Activated CD4-positive, alpha-beta memory T cell treated with anti-CD3 and anti-CD28 coated beads, Interleukin-2, amount 10 ng/mL, durations not matched to agents 7 days and 5 days (primary cell): Measurements from ENCODE around the gene ELOVL3. TPM values are rescaled to one million over a fixed set of nuclear protein-coding genes. Genes with fewer than 3 reads are reported as not detected.

Source experiments
- CTCF ChIA-PET: fragments of 350-600 bp; sonication (Branson Sonifier 250); formaldehyde crosslinking; loops from one replicate; lab custom pipeline; 2021; ENCODE audit warnings: antibody characterized with exemption, inconsistent platforms; lab: Charles Lee
- POLR2A ChIA-PET: fragments of 350-600 bp; sonication (Branson Sonifier 250); formaldehyde crosslinking; loops from one replicate; lab custom pipeline; 2021; ENCODE audit warnings: antibody characterized with exemption; lab: Charles Lee
- DNase-seq: peaks from one replicate; pipeline ENCODE4 v3.0.0-alpha.2; 2020
- H3K27ac Mint-ChIP-seq: one replicate; pipeline ENCODE4 v1.8.0; 2021; ENCODE audit warnings: mild to moderate bottlenecking, mixed read lengths
- H3K27me3 Mint-ChIP-seq: one replicate; pipeline ENCODE4 v1.8.0; 2021; ENCODE audit warnings: mixed read lengths
- H3K36me3 Mint-ChIP-seq: one replicate; pipeline ENCODE4 v1.8.0; 2021; ENCODE audit warnings: low read depth, mixed read lengths
- H3K4me1 Mint-ChIP-seq: one replicate; pipeline ENCODE4 v1.8.0; 2021; ENCODE audit warnings: mixed read lengths
- H3K4me3 Mint-ChIP-seq: one replicate; pipeline ENCODE4 v1.8.0; 2021; ENCODE audit warnings: mild to moderate bottlenecking, mixed read lengths
- H3K9me3 Mint-ChIP-seq: one replicate; pipeline ENCODE4 v1.8.0; 2021; ENCODE audit warnings: mixed read lengths
- total RNA-seq, 2 experiments: library from RNA; stranded (reverse); gene quantifications; one replicate each; pipeline ENCODE4 v1.2.3, GENCODE V29; 2021

The ELOVL3 gene
- total RNA-seq, 2 experiments from 2014 or later: not detected

DNA sequence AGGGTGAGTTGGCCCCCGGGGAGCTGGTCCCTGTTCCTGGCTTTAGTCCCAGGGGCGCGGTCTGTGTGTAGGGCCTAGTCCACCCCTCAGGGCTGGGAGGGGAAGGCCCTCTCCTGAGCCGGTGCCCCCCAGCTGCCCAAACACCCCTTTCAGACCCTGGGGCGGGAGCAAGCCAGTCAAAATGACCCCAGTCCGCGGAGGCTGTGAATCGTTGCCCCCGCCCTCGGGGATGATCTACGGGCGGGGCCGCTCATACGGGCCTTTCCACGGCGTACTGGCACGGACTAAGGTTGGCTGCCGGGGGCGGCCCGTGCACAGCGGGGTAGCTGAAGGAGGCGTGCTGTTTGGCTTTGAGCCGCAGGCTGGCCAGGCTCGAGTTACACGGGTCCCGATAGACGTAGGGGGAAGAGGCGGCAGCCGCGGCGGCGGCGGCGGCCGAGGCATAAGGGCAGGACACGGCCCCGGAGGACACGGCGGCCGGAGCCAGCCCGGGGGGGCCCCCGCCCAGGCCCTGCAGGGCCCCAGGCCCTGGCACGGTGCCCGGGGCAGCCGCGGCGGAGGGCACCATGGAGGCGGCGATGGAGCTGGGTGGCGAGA is 4.3 kb downstream of the ELOVL3 start:
- POLR2A ChIA-PET: interaction anchor here (0.7 to 4.3 kb wide), 15 partner anchors 15 to 354 kb away, joined by 3 to 39 read pairs (median 4); partner anchors contain the start of genes C10orf95, FBXL15, GBF1 and NFKB2
- peak overlapping the region; percentile 73 for H3K4me3 Mint-ChIP-seq
- no peaks in the 10 kb centered on the region for H3K36me3 Mint-ChIP-seq
- peaks cover 29% of the 10 kb centered on the region for H3K4me1 Mint-ChIP-seq
- no peaks in the 10 kb centered on the region for H3K9me3 Mint-ChIP-seq
- CTCF ChIA-PET: interaction anchor here (0.6 to 12.8 kb wide), 48 partner anchors 10 to 416 kb away, joined by 3 to 593 read pairs (median 8); partner anchors contain the start of genes ACTR1A, CUEDC2, FBXL15 and GBF1
- no peak overlapping the region for H3K27ac Mint-ChIP-seq
- peaks cover 60% of the 10 kb centered on the region for H3K27me3 Mint-ChIP-seq
- DNase-seq: peak; percentile 28

DNA sequence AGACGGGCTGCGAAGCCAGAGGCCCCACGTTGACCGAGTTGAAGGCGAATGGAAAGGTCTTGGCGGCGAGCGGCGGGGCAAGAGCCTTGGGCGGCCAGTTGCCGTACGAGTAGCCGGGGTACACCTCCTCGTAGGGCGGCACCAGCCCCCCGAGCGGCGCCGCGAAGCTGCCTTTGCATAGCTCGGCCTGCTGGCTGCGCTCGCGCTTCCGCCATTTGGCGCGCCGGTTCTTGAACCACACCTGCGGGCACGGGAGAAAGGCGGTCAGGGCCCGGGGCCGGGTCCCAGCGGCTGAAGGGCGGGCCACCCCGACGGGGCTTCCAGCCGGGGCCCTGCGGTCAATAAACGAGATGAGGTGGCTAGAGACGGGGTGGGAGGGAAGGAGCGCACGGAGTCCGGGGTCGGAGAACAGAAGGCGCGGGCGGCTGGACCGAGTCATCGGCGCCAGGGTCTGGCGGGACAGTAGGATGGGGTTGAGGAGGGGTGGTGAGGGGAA is 4.8 kb downstream of the ELOVL3 start:
- Mint-ChIP-seq H3K4me3 (peak overlapping the region; percentile 73), H3K27ac (no peak overlapping the region), H3K9me3 (no peaks in the 10 kb centered on the region), H3K4me1 (peaks cover 24% of the 10 kb centered on the region), H3K36me3 (no peaks in the 10 kb centered on the region), H3K27me3 (peaks cover 63% of the 10 kb centered on the region)
- DNase-seq: peak; percentile 61
- POLR2A ChIA-PET: interaction anchor here (0.7 to 4.3 kb wide), 12 partner anchors 15 to 220 kb away, joined by 3 to 39 read pairs (median 6); partner anchors contain the start of genes C10orf95, FBXL15, GBF1 and NFKB2
- CTCF ChIA-PET: interaction anchor here (0.6 to 12.8 kb wide), 49 partner anchors 9 to 415 kb away, joined by 3 to 593 read pairs (median 7); partner anchors contain the start of genes ACTR1A, C10orf95, CUEDC2 and FBXL15

DNA sequence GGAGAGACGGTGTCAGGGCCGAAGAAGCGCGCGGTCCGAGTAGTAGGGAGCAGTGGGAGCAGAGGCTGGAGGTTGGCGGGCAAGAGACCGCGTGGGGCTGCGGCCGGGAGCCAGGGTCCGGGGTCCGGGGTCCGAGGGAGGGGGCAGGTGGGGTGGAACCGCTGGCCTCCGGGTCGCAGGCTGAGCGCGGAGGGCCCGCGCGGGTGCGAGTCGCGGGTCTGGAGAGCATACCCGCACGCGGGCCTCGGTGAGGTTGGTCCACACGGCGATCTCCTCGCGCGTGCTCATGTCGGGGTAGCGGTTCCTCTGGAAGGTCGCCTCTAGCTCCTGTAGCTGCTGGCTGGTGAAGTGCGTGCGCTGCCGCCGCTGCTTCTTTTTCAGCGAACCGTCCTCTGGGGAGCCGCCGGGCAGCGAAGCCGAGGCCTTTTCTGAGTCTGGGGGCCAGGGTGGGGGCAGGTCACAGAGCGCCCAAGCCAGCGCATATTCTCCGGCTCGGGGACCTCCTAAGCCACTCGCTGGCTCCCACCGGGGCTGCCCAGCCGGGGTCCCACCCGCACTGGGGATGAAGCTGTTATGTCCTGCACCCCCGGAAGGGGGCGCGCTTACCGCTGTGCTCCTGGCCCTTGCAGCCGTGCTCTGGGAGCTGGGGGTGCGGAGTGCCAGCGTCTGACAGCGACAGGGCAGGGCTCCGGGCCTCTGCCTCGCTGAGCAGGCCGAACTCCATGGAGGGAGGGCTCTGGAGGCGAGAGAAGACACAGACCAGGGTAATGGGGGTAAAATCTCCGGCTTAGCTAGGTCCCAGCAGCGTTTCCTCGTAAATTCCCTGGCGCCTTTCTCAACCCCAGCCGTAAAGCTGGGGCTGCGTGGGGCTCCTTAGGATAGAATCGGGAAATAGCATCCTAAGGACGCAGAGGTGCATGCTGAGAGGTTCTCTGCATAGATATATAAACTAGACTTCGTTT is 5.5 kb downstream of the ELOVL3 start:
- H3K27me3 Mint-ChIP-seq: peaks cover 55% of the 10 kb centered on the region
- no peak overlapping the region for H3K27ac Mint-ChIP-seq
- POLR2A ChIA-PET: interaction anchor here (0.6 to 4.3 kb wide), 15 partner anchors 11 to 249 kb away, joined by 3 to 39 read pairs (median 3); partner anchors contain the start of genes FBXL15, GBF1 and NFKB2
- H3K4me3 Mint-ChIP-seq: peak overlapping the region; percentile 73
- H3K4me1 Mint-ChIP-seq: peaks cover 16% of the 10 kb centered on the region
- DNase-seq: peak; percentile 75
- H3K9me3 Mint-ChIP-seq: no peaks in the 10 kb centered on the region
- CTCF ChIA-PET: interaction anchor here (0.6 to 12.8 kb wide), 55 partner anchors 9 to 415 kb away, joined by 3 to 593 read pairs (median 5); partner anchors contain the start of genes C10orf95, FBXL15, GBF1 and NFKB2
- no peaks in the 10 kb centered on the region for H3K36me3 Mint-ChIP-seq

DNA sequence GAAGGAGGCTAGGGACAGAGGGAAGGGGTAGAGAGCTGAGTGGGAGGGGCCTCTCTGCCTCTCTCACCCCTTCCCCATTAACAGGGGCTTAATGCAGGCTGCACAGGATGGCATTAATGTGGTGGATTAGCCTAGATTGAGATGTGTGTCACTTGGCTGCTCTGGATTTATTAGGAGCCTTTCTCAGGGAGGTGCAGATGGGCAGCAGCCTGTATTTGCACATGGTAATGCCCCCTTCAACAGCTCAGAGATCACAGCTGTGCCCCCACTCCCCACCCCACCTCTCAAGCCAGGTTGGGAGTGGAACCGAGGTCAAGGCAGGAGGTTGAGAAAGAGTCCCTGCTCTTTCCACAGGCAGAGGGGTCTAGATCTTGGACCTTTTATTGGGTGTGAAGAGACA is 7.9 kb downstream of the ELOVL3 start:
- POLR2A ChIA-PET: interaction anchor here (4.7 kb wide), 1 partner anchor 11 kb away, joined by 16 read pairs; the partner anchor contains the start of gene GBF1
- no peaks in the 10 kb centered on the region for H3K9me3 Mint-ChIP-seq
- no peak overlapping the region for H3K27ac Mint-ChIP-seq
- CTCF ChIA-PET: interaction anchor here (2.1 to 12.8 kb wide), 2 partner anchors 64 to 118 kb away, joined by 6 to 593 read pairs; no protein-coding TSS in a partner anchor
- H3K4me1 Mint-ChIP-seq: peaks cover 13% of the 10 kb centered on the region
- H3K4me3 Mint-ChIP-seq: no peak overlapping the region
- H3K36me3 Mint-ChIP-seq: no peaks in the 10 kb centered on the region
- no peak for DNase-seq
- peaks cover 47% of the 10 kb centered on the region for H3K27me3 Mint-ChIP-seq

DNA sequence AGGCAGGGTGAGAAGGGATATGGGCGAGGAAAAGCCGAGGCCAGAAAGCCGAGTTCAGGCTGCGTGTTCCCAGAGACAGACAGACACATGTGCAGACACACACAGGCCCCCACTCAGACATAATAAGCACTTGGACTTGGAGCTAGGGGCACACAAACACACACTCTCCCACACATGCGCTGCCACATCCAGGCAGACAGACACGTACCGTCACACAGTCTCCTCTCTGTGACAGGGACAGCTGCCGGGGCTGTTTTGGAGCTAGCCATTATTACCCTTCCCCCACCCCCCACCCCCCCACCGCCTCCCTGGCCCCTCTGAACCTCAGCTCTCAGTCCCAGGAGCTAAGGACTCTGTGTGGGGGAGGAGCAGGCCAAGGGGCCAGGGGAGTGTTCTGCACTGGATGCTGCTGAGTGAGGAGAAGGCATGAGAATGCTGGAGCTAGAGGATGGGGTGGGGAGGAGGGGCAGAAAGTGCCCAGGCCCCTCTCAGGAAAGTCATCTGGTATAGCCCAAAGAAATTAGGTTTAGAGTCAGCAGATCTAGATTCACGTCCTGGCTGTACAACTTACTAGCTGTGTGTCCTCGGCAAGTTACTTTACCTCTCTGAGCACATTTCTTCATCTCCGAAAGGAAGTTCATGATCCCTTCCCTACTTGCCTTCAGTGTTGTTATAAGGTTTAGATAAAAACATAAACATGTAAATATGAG is 8.9 kb downstream of the ELOVL3 start:
- no peak for DNase-seq
- Mint-ChIP-seq H3K36me3 (no peaks in the 10 kb centered on the region), H3K9me3 (no peaks in the 10 kb centered on the region), H3K27me3 (peaks cover 48% of the 10 kb centered on the region), H3K4me1 (peaks cover 10% of the 10 kb centered on the region), H3K4me3 (no peak overlapping the region), H3K27ac (no peak overlapping the region)
- POLR2A ChIA-PET: interaction anchor here (4.7 kb wide), 1 partner anchor 10 kb away, joined by 16 read pairs; the partner anchor contains the start of gene GBF1
- CTCF ChIA-PET: interaction anchor here (0.9 to 12.8 kb wide), 4 partner anchors 65 to 269 kb away, joined by 3 to 593 read pairs (median 4); no protein-coding TSS in a partner anchor

DNA sequence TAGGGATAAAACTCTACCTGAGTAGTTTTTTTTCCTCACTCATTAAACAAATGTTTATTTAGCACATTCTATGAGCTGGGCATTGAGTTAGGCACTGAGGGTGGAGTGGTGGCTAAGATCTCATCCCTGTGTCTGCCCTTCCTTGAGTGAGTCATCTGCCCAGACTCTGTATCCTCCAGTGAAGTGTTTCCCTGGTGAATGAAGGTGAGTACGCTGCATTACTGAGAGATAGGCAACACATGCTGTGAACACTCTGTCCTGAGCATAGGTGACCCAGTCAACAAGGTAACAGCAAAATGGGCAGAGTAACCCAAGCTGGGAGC is 9.5 kb downstream of the ELOVL3 start:
- peaks cover 9% of the 10 kb centered on the region for H3K4me1 Mint-ChIP-seq
- ChIA-PET POLR2A (interaction anchor here (0.7 to 4.7 kb wide), 2 partner anchors 9 kb away, joined by 3 to 16 read pairs; partner anchors contain the start of gene GBF1), CTCF (interaction anchor here (0.8 to 12.8 kb wide), 4 partner anchors 66 to 269 kb away, joined by 3 to 593 read pairs (median 3); no protein-coding TSS in a partner anchor)
- no peaks in the 10 kb centered on the region for H3K36me3 Mint-ChIP-seq
- no peaks in the 10 kb centered on the region for H3K9me3 Mint-ChIP-seq
- H3K27ac Mint-ChIP-seq: no peak overlapping the region
- H3K27me3 Mint-ChIP-seq: peaks cover 50% of the 10 kb centered on the region
- no peak overlapping the region for H3K4me3 Mint-ChIP-seq
- no peak for DNase-seq

DNA sequence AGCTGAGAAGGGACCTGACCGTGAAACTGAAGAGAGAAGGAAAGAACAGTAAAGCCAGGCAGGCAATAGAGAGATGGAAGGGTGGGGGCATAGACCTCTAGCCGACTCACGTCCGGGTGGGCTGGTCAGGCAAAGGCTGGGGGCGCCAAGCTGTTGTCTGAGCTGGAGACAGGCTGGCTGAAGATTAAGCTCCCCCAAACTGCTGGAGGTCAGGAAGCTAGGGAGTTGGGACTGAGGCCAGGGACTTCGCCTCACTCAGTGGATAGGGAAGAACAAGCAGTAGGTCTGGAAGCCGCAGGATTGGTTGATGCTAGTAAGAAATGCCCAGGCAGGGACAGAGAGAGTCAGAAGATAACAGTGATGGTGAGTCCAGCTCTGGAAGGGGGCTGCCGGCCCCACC is 9.9 kb downstream of the ELOVL3 start:
- Mint-ChIP-seq H3K4me3 (no peak overlapping the region), H3K4me1 (peaks cover 8% of the 10 kb centered on the region), H3K36me3 (no peaks in the 10 kb centered on the region), H3K27me3 (peaks cover 50% of the 10 kb centered on the region), H3K27ac (no peak overlapping the region), H3K9me3 (no peaks in the 10 kb centered on the region)
- DNase-seq: no peak
- CTCF ChIA-PET: interaction anchor here (0.8 to 12.8 kb wide), 4 partner anchors 9 to 163 kb away, joined by 3 to 593 read pairs (median 3); partner anchors contain the start of gene GBF1
- POLR2A ChIA-PET: interaction anchor here (0.7 to 4.7 kb wide), 2 partner anchors 9 kb away, joined by 3 to 16 read pairs; partner anchors contain the start of gene GBF1

DNA sequence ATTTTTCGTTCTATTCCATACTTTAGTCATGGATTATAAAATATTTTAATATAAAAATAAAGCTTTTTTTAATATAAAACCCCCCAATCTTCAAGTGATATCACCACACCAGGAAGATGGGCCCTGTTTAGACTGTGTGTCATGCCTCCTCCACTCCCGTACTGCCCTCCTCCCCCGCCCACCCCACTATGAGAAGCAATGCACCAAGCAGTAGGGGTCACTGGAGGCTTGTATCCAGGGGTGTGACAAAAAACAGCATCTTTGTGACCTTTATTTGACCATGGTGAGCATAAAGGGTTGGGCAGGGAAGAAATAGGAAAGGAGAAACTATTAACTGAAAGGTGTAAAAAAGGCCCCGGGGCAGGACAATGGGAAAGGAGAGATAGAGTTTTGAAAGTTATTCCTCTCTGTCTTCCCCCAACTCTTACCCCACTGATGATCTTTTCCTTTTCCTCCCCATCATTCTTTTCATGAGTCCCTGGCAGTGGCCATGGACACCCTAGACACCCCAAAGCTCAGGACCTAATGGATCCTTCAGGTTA is 11.7 kb downstream of the ELOVL3 start:
- ChIA-PET CTCF (interaction anchor here (0.6 to 2.8 kb wide), 2 partner anchors 113 to 148 kb away, joined by 4 to 21 read pairs; no protein-coding TSS in a partner anchor), POLR2A (no interaction called here)
- Mint-ChIP-seq H3K4me1 (peaks cover 17% of the 10 kb centered on the region), H3K27ac (no peak overlapping the region), H3K27me3 (peaks cover 53% of the 10 kb centered on the region), H3K4me3 (no peak overlapping the region), H3K9me3 (no peaks in the 10 kb centered on the region), H3K36me3 (no peaks in the 10 kb centered on the region)
- DNase-seq: no peak

DNA sequence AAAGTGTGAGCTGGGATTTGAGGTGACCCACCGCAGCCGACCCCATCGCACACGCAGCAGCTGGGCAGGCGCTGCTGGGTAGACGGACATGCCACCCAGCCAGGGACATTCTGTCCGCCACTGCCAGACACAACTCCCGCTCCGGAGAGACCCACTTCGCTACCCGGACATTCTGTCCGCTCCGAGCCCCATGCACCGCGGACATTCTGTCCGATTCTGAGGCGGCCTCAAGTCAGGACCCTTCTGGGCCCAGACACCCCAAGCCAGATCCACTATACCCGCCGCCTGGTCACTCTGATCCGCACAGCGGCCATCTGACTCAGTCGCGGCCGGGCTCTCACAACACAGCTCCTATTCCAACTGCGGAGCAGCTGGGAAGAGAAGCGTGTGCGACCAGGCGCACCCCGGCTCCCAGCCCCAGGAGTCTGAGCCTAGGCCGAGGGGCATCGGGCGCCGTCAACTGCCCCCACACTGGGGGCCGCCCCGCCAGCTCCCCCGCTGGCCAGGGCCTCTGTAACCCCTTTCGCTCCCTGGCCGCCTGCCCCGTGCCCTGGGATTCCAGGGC is 14.4 kb downstream of the ELOVL3 start:
- peak overlapping the region; percentile 21 for H3K4me3 Mint-ChIP-seq
- DNase-seq: no peak
- H3K9me3 Mint-ChIP-seq: no peaks in the 10 kb centered on the region
- POLR2A ChIA-PET: interaction anchor here (1.4 to 1.9 kb wide), 3 partner anchors 12 to 222 kb away, joined by 4 read pairs; partner anchors contain the start of gene NFKB2
- CTCF ChIA-PET: interaction anchor here (0.9 to 3.3 kb wide), 5 partner anchors 9 to 111 kb away, joined by 3 to 57 read pairs (median 5); no protein-coding TSS in a partner anchor
- no peak overlapping the region for H3K27ac Mint-ChIP-seq
- peaks cover 30% of the 10 kb centered on the region for H3K4me1 Mint-ChIP-seq
- no peaks in the 10 kb centered on the region for H3K36me3 Mint-ChIP-seq
- H3K27me3 Mint-ChIP-seq: peaks cover 44% of the 10 kb centered on the region

DNA sequence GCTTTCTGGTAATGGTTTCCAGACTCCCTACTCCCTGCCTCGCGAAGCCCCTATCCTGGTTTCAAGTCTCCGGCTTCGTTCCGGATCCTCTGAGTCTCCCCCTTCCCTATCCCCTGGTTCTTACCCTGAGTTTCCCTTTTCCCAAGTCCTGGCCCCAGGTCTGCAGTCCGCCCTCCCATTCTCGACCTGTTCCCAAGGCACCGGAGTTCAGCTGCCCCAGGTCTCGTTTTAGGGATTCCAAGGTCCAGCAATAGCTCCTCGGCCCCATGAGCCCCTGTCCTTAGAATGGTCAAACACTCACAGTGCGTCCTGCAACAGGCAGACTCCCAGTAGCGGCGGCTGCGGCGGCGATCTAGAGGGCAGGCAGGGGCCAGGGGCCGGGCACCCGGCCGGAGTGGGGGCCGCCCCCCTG is 14.9 kb downstream of the ELOVL3 start:
- Mint-ChIP-seq H3K4me3 (peak overlapping the region; percentile 47), H3K36me3 (no peaks in the 10 kb centered on the region), H3K27ac (no peak overlapping the region), H3K27me3 (peaks cover 42% of the 10 kb centered on the region), H3K9me3 (no peaks in the 10 kb centered on the region), H3K4me1 (peaks cover 31% of the 10 kb centered on the region)
- DNase-seq: no peak
- POLR2A ChIA-PET: interaction anchor here (0.9 to 1.7 kb wide), 3 partner anchors 153 to 221 kb away, joined by 3 to 4 read pairs (median 4); partner anchors contain the start of gene NFKB2
- CTCF ChIA-PET: interaction anchor here (0.9 to 3.3 kb wide), 8 partner anchors 8 to 153 kb away, joined by 3 to 57 read pairs (median 4); no protein-coding TSS in a partner anchor
